HG03097 (cell line): ENCODE measurements around the gene EPN2.

Source experiments
- ATAC-seq: cut with Tn5 transposase; IDR thresholded peaks from one replicate; pipeline ENCODE4 v1.9.1; 2021; ENCODE audit not compliant: unreplicated experiment, low FRiP score

EPN2 gene

DNA sequence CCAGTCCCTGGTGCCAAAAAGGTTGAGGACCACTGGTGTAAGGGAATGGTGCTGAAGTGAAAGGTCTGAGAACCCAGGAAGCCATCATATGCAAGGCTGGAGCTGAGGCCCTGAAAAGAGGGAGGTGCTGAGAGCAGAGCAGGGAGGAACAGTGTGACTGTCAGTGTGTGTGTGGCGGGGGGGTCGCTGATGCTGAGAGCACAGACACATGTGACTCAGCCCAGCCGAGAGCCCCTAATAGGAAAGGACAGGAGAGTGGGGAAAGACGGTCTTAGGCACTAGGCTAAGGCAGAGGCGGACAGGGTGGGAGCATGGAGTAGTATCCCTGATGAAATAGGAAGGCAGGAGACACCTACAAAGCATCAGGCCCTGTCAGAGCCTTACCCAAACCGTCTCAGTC is 124.2 kb downstream of the EPN2 start:
- ATAC-seq, result no peak

DNA sequence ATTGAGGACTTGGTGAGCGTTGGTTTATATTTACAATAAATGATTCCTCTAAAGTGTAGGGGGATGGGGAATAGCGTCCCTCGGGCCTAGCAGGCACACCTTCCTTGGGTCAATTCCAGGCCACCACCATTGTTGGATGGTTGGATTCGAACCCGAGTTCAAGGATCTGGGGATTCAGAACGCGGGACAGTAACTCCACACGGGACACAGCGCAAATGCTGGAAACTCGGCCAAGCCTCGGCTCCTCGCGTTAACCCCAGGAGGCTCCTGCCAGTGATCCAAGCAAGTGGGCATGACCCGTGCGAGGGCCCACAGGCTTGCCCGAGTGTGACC is 124.7 kb downstream of the EPN2 start:
- ATAC-seq, result no peak

DNA sequence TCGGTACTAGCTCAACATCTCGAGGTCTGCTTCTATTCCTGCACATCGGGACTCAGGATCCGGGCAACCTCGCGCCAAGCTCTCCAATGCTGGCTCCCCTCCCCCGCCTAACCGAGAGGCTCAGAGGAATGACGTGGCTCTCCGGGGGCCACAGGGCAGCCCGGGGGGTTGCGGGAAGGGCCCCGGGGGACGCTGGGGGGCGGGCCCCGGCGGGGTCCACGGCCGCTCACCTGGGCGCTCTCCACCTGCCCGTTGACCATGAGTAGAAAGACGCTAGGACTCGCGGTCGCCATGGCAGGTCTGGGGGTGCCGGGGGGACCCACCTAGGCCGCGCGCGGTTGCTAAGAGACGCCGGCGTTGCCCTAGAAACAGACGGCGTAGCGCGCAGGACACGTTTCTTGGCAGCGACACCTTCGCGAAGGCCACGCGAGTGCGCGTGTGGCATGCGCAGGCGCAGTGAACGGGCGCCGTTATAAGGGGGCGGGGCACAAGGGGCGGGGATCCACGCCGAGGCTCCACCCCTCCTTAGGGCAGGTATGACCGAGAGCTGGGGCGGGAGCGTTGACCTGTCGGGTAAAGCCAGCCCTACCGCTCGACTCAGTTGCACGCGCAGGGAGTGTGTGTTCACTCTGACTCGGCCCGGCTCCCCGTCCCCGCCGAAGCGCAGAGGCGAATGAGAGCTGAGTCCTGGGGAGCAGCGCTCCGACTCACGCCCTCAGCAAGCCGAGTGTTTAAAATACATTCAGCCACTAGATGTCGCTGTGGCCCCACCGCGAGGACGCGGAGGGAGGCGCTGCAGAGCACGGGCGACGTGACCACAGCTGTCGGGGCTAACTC is 125.3 kb downstream of the EPN2 start, which contains the start of gene B9D1:
TSS of gene B9D1 (minus strand) at position 447 of the 837 bp plus-strand sequence. CDS start at position 293, 154 bp downstream.
- ATAC-seq, result peak; percentile 62

- no peak for ATAC-seq
Observed at GRCh38 chr17:19363114-19363438, 125.9 kb downstream of the EPN2 start.

GRCh38 chr17:19363460-19364035 is 126.4 kb downstream of the EPN2 start:
- no peak for ATAC-seq

DNA sequence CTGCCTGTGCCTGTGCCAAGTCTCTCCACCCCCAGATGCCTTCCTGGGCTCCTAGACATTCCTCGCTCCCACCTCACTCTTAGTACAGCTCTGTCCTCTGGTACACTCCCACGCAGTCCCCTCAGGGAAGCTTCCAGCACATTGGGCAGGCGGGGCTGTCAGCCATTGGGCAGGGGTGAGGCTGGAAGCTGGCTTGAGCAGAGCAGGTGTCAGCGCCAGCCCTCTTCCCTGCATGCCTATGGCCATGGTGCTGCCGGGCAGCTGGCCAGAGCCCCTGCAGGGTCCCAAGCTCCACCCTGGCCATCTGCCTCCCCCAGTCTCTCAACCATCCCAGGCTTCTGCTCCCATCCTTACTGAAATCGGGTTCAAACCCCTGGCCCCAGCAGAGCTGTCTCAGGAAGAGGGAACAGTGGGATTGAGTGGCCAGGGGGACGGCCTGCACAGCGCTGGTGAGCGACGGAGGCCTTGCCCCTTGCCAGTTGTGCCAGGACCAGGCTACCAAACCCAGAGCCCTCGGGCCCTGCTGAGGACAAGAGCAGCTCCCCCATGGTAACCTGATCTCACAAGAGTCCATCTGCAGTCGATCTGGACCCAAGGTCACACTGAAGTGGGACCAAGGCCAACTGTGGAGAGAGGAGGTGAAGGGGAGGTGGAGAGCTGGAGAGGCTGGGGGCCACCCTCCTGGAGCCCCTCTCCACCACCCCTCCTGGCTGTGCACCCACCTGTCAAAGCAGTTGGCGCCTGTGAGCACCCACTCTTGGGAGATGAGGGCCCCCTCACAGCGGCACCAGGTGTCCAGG is 127.7 kb downstream of the EPN2 start:
- ATAC-seq, result no peak

- ATAC-seq, result no peak
Observed at GRCh38 chr17:19365499-19365817, 128.3 kb downstream of the EPN2 start.

DNA sequence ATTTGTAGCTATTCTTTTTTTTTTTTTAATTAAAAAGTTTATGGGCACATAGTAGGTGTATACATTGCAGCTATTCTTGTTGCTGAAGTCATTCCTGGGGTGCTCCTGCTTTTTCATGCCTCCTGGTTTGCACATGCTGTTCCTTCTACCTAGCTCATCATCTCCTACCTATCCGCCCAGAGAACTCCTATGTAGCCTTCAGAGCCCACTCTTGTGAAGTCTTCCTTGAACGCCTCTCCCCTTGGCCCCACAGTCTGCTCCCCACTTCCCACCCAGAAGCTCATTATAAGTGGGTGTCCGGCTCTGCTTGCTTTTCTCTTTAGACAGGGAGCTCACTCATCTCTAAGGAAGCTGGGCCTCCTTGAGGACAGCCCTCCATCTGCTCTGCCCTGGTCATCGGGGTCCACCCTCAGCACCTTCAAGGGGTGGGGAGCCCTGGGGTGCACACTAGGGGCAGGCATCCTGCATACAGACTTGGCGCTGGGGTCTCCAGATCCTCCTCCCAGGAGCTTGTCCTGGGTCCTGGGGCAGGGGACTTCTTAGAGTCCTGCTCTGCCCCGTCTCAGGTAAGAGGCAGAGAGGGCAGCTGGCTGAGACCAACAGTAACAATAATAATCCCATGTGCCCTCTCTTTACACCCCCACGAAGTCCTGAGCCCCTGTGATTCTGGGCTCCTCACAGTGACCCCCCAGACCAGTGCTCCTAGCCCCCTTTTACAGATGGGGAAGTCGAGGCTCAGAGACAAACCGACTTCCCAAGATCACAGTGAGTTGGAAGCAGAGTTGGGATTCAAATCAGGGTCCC is 128.9 kb downstream of the EPN2 start:
- ATAC-seq, result no peak

GRCh38 chr17:19366637-19366972 is 129.4 kb downstream of the EPN2 start:
- no peak for ATAC-seq

DNA sequence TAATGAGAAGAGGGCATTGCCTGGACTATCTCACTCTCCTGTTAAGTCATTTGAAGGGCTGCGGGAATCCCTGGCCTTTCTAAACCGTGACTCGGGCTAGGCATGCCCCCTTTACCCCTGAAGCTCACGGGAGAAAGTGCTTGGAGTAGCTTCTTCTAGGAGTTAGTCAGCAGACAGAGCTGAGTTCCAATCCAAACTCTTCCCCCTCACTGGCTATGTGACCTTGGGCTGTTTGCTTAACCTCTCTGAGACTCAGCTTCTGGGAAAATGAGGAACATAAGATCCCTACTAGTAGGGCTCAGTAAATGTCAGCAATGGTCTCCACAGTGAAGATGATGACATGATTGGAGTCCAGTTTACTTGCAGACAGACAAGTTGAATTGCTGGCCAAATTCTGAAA is 131.1 kb downstream of the EPN2 start:
- no peak for ATAC-seq

DNA sequence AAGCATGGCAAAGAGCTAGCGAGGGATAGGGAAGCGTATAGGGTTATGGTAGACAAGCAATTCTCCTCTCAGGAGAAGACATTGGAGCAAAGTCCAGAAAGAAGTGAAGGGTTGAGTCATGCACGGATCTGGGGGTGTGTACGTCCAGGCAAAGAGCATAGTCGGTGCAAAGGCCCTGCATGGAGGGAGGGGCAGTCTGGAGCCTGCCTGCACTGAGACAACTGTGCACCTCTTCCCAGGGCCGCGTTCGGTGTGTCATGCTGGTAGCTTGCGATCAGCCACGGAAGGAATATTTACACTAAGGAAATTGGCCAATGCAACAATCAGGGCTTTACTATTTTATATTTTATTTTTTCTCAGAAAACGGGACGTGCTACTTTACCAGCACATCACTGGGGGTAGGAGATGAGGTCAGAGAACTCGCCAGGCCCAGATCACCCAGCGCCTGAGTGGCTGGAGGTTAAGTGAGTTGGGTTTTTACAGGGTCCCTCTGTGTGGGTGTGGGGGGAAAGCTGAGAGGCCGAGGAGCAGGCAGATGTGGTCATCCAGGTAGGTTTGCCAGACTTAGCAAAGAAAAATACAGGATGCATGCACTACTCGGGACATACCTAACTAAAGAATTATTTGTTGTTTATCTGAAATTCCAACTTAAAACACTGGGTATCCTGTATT is 132.1 kb downstream of the EPN2 start:
- no peak for ATAC-seq

DNA sequence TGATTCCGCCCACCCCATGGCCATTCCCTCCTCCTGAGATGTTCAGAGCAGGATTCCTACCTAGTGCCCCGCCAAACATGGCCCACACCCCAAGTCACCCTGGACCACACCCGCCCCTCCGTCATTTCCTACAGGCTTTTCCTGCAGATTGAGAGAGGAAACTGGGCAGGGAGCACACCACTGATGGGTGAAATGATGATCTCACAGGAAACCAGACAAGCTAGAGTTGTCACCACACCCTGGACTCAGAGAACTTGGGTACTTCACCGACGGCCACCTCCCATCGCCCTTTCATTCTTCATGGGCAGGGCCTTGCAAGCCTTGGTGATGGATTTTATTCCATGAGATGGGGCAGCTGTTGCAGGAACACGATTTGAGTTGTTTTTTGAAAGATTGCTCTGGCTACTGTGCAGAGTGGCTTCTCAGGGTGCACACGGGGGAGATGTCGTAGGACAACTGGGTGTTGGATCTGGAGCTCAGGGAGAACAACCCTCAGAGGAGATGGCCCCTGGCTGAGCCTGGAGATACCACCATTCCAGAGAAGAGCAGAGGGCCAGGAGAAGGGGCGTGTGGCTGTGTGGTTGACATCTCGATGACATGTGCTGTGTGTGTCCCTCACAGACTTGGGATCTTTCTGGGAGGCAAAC is 132.8 kb downstream of the EPN2 start:
- ATAC-seq, result no peak

DNA sequence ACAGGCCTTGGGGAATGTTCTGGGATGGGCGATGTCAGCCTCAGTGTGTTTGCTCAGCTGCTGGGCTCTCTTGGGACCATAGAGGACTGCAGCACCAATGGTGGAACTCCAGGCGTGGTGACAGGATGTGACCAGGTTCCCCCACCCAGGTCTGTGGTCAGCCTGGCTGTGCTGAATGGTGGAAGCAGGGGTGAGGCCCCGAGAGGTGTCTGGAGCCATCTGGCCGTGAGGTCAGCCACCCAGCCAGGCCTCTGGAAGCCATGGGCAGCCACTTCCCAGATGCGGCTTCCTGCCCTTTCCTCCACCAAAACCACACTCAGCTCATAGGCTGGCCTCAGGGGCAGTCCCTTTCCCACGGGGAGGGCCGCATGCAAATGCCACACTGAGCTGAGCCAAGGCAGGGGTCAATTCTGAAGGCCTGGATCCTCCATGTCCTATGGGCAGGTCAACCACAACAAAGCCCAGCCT is 133.4 kb downstream of the EPN2 start:
- peak; percentile 47 for ATAC-seq

DNA sequence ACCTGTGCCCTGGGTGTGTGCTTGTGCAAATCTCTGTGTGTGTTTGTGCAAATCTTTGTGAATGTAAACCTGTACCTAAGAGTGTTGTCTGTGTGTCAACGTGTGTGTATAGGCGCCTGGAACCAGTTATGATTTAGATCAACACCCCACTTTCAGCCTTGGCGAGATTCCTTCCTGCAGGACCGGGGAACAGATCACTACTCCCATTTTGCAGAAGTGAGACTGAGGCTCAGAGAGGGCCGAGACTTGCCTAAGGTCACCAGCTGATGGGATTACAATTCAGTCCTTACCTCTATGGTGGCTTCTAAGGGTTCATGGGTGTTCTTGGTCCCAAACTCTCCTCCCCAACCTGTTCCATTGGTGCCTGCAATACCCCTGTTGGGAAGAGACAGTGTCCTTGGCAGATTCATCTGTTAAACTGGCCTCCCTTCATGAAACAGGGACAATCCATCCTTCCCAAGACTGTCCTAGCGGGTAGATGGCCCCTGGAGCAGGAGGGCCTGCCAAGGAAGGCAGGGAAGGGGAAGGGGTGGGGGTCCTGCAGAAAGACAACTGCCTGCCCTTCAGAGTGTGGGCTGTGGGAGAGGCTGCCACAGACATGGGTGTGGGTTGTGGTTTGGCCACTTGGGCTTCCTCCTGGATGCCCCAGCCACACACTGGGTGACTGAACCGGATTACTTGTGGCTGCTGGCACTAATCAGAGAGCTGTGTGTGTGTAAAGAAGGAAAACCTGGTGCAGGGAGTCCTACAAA is 134.3 kb downstream of the EPN2 start:
- no peak for ATAC-seq

- no peak for ATAC-seq
Observed at GRCh38 chr17:19372011-19372370, 134.8 kb downstream of the EPN2 start.

GRCh38 chr17:19372439-19372838 is 135.3 kb downstream of the EPN2 start:
- no peak for ATAC-seq

- no peak for ATAC-seq
Observed at GRCh38 chr17:19372866-19373504, 135.8 kb downstream of the EPN2 start.

DNA sequence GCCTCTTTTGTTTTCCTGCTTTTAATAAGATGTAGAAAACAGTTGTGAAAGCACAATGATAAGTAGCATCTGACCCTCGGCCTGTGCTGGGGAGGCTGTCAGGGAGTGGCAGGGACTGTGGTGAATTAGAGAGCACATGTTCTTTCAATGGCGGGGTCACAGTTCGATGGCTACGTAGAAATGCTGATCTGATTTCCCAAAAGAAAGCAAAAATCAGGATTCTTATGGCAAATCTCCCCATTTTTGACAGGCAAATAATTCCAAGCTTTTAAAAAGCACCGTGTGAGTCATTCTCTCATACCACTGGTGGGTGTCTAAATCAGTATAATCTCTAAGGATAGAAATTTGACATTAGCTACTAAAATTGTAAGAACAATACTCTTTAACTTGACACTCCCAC is 137.0 kb downstream of the EPN2 start:
- ATAC-seq, result no peak

DNA sequence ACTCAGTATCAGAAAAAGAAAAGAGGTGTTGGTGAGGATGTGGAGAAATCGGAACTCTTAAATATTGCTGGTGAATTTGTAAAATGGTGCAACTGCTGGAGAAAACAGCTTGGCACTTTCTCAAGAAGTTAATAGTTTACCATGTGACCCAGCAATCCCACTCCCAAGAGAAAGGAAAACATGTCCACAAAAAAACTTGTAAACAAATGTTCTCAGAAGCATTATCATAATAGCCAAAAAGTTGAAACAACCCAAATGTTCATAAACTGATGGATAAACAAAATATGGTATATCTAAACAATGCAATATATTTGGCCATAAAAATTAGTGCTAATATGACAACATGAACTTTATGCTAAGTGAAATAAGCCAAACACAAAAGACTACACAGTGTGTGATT is 138.6 kb downstream of the EPN2 start:
- ATAC-seq, result no peak
